ENCODE measurements around the gene DAB1. TPM values are rescaled to one million over a fixed set of nuclear protein-coding genes. Genes with fewer than 3 reads are reported as not detected.

The DAB1 gene
- polyA plus RNA-seq, 12 donors = 1.7 to 8.2 (median 2.7) TPM; not detected in 1

DNA sequence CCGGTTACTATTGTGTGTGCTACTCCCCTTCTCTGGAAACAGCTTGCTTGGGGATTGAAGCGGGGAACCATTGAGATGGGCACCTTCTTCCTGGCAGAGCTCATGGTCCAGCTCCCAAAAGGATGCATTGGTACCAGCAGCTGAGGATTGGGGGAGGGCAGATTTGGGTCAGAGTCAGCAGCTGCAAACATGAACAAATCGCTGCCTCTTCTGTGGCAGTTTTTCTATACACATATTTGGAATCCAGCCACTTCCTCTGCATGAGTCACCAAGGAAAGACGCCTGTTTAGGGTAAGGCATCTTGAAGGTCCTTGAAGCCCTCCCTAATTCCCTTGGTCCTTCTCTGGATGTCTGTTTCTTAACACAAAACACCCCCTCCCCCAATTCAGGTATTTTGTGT is 104.7 kb downstream of the DAB1 start:
- DNase-seq = no peak

DNA sequence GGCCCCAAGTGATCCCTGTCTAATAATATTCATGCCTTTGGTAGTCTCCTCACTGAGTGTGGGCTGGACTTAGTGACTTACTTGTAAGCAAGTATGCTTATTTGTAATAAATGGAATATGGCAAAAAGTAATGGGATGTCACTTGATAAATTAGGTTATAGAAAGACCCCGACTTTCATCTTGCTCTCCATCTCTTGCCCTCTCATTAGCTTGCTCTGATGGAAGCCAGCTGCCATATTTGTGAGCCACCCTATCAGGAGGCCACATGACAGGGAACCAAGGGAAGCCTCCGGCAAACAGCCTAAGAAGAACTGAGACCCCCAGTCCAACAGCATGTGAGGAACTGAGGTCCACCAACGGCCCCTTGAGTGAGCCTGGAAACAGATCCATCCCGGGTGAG is 107.0 kb downstream of the DAB1 start:
- DNase-seq = no peak

GRCh38 chr1:57316291-57316690 is 107.6 kb downstream of the DAB1 start:
- no peak for DNase-seq

DNA sequence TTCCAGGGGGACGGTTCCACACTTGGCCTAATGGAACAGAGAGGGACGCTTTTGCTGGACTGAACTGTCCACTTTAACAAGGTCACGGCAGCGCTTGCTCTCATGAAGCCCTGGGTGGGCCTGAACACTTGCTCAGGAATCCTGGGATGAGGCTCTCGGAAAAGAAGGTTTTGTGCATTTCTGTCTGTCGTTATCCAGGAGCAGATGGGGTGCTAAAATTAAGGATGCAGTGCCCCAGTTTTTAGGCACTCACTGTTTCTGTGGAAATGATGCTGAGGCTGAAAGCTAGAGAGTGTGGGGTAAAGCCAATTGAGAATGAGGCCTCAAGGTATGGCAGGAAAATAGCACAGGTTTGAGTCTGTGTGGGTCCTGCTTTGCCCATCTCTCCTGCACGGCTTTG is 111.0 kb downstream of the DAB1 start:
- DNase-seq = no peak

DNA sequence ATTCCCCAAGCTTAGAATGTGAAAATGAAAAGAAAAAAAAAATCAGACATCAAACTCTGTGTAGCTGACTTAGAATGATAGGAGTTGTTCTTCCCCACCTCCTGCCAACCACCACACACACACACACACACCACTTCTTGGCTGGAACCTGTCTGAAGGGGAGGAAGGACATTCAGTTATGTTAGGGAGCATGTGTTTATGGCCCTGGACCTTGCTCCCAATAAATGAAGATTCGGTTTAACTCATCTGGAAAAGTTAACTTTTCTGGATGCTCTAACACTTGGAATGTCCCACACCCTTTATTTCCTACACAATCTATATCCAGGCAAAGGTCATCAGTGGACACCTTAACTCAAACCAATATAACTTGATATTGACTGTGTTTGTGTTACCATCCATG is 112.4 kb downstream of the DAB1 start:
- DNase-seq = no peak

DNA sequence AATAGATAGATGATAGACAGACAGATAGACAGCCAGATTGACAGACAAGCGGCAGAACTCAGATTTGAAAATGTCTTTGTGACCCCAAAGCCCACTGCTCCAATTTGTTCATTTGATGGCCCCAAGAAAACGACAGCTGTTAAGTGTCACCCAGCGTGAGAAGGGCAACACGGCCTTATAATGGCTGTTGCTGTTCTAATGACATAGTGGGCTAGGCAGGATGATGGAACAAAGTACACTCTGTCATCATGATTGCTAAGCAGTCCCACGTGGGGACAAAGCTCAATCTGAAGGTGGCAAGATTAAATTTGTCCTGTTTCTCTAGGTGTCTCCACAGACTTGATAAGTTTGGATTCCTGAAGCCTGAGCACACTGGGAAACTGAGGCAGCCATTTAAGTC is 112.9 kb downstream of the DAB1 start:
- no peak for DNase-seq

- DNase-seq = no peak
Observed at GRCh38 chr1:57309630-57310029, 114.2 kb downstream of the DAB1 start.

DNA sequence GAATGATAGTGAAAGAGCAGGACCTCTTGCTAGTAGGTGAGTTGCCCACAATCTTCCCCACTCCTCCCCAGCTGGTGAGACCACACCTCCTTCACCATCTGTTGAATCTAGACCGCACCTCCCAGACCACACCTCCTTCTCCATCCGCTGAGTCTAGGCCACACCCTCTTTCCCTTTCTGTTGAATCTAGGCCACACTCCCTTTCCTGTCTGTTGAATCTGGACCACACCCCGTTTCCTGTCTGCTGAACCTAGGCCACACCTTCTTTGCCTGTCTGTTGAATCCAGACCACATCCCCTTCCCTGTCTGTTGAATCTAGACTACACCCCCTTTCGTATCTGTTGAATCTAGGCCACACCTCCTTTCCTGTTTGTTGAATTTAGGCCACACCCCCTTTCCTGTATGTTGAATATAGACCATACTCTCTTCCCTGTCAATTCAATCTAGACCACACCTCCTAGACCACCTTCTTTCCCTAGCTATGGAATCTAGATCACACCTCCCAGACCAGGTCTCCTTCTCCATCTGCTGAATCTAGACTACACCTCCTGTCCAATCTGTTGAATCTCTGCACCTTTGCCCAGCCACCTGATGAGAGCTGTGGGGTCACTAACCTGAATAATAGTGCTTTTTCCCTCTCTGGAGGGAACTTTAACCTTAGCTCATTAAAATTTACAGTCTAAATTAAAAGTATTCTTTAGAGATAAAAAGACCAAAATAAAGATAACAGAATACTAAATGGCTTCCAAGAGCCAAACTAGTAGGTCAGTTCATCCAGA is 116.3 kb downstream of the DAB1 start:
- no peak for DNase-seq

DNA sequence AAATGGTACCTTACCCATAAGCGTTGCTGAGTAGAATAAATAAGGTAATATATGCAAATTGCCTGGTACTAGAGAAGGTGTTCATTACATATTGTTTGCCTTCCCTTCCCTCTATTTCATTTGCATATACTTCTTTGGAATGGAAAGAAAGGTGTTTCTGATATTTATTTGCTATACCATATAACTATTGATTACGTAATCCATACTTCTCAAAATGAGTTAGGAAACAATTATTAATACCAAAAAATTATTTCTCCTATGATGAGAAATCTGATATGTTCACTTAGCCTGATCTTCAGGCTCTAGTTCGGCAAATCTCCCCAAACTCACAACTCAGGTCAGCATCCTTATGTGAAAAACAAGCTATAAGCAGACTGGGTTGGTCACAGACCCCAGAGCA is 119.3 kb downstream of the DAB1 start:
- no peak for DNase-seq

DNA sequence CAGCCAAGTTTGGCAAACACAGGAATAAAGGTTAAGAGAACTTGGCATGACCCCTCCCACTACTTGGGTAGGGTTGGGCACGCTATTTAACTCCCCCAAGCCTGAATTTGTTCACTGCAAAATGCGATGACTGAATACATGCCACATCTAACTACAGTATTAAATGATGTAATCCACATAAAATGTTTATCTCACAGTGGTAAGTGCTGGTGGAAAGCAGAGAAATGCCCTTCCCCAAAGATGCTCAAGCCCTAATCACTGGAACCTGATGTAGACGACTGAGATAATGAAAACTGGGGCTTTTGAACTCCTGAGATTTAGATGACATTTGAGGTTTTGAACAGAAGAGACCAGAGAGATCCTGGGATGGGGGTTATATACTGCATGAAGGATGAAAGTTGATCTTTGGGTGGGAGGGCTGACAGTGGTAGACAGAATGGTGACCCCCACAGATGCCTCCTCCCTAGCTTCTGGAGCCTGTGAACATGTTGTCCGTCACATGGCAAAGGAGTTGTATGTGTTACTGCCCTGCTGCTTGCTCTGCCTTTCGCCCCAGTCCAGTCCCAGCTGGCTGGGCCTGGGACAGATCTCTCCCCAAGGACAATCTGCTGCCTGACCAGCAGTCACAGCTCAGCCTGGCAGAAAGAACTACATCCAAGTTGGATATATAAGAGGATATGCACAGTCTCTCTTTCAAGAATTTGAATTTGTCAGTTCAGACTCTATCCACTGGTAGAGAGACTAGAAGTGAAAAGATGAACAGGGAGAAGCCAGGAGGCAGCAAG is 120.9 kb downstream of the DAB1 start:
- no peak for DNase-seq

DNA sequence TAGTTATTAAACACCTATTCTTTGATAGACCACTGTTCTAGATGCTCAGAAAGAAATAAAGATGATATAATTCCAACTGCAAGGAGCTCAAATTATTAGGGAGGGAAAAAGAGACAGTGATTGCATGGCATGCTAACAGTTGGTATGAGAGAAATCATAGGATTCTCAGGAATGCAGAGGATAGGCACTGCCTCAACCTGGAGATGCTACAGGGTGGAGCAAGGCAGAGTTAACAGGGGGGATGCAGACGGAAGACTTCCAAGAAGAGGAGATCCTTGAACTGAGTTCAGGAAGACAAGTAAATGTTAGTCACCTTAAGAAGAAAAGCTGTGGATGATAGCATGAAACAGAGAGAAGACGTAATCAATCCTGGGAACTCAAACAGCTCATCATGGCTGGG is 123.7 kb downstream of the DAB1 start:
- no peak for DNase-seq

- no peak for DNase-seq
Observed at GRCh38 chr1:57296726-57297250, 127.1 kb downstream of the DAB1 start.

GRCh38 chr1:57295326-57295725 is 128.5 kb downstream of the DAB1 start:
- no peak for DNase-seq

DNA sequence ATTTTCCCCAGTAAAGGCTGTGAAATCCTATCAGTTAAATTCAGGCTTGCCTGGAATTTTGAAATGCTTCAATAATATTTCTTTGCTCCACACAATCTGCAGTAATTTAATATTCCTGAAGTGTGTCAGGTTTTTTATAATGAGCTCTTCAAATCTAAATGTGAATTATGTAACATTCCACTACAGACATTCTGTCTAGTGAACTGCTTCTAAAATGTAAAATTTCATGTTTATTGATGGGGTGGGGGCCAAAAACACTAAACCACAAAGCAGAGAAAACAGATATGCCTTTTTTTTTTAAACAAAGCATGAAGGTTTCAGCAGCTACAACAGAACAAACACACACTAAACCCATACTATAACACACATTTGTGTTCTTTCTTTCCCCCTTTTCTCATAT is 129.7 kb downstream of the DAB1 start:
- no peak for DNase-seq

GRCh38 chr1:57293214-57293613 is 130.6 kb downstream of the DAB1 start:
- no peak for DNase-seq

GRCh38 chr1:57289781-57290180 is 134.1 kb downstream of the DAB1 start:
- no peak for DNase-seq

DNA sequence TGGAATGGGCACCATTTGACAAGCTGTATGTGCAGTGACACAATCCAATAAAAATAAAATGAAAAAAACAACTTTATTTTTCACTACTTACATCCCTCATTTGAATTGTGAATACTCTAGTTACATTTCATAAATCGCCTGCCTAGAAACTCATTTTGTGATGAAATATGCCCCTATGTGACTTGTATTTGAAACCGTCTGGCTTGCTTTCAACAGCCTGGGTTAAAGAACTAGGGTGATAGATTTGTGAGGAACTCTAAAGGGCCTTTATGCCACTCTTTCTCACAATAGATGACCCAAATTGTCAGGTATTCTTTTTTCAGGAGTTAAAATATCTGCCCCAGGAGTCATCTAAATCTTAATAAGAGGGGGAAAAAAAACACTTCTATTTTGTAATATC is 137.9 kb downstream of the DAB1 start:
- no peak for DNase-seq

GRCh38 chr1:57282411-57282810 is 141.4 kb downstream of the DAB1 start:
- no peak for DNase-seq

GRCh38 chr1:57281324-57281723 is 142.5 kb downstream of the DAB1 start:
- DNase-seq = no peak

DNA sequence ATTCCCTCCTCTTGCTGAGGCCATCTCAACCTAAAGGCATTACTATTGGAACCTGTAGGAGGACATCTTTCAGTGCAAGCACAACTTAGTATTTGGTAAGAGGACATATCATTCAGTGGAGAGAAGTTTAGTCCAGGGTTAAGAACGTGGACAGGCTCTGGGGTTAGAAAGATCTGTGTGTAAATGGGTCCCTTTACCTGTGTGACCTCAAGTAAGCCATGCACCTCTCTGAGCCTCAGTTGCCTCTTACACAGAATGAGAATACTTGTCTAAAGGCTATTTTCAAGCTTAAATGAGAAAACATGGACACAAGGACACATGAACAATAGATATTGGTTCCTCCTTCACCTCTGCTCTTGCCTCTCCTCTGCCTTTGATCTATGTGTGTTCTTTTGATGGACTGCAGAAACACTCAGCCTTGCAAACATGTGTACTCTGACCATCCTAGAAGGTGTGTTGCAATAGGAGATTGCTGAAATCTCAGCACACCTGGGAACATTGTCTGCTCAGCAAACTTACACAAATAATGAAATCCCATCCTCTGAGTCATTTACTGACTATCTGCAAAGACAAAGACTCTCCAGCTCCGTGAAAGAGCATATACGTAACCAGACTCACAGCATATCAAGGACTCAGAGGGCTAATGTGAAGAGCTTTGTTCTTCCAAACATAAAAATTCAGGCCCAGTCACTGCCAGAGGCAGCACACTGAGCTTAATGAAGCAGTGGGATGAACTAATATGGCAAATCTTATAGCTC is 143.8 kb downstream of the DAB1 start:
- no peak for DNase-seq

DNA sequence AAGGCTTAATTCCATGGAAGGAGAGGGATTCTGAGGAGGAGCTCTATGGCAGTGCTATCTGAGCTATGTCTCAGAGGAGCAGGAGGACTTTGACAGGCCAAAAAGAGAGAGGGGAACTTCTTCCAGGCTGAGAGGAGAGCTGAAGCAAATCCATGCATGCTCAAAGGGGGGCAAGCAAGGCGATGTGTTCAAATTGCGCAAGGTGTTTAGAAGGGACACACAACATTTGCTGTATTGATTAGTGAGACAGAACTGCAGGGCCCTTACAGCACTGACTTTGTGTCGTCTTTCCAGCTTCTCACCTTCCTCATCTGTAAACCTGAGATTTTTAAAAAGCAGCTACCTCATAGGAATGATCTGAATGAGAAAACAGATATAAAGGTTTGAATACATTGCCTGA is 145.3 kb downstream of the DAB1 start:
- no peak for DNase-seq

DNA sequence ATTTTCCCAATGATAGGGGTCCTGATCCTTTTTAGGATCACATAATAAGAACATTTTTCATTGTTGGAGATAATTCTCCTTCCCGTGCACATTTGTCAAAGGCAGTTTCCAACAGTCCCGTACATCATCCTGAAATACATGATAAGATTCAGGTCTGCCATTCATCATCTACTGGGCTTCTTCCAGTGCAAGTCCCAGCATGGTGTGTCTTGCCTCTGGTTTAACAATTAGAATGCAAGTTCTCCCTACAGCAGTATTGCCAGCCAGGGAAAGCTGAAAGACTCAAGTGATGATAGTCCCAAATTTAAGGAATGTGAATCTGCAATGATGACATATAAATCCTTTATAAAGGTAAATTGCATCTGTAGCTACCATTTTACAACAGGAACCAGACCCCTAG is 146.2 kb downstream of the DAB1 start:
- no peak for DNase-seq

Data from muscle of arm (tissue), 12 donors.